ENCODE measurements around the gene SCAF4.

Gene SCAF4

DNA sequence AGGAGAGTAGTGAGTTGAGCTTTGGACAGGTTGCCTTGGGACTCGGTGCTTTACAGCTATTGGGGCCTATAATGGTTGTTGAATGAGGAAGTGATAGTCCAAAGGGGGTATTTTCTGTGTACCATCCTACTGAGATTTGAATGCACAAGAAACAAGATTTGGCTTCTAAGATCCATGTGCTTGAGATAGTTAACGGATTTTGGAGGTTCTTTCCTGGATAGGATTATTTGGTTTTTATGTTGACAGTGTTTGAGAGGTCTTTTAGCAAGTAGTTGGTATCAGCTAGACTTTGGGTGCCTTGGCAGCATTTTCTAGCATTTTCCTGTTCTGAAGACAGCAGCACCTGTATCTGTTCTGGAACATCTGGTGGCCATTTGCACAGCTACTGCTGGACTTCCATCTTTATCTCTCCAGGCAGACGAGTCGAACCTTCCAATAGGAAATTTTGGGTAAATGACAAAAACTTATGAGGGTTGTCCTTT, 3.6 kb upstream of the SCAF4 start:
- DNase-seq = no peak

DNA sequence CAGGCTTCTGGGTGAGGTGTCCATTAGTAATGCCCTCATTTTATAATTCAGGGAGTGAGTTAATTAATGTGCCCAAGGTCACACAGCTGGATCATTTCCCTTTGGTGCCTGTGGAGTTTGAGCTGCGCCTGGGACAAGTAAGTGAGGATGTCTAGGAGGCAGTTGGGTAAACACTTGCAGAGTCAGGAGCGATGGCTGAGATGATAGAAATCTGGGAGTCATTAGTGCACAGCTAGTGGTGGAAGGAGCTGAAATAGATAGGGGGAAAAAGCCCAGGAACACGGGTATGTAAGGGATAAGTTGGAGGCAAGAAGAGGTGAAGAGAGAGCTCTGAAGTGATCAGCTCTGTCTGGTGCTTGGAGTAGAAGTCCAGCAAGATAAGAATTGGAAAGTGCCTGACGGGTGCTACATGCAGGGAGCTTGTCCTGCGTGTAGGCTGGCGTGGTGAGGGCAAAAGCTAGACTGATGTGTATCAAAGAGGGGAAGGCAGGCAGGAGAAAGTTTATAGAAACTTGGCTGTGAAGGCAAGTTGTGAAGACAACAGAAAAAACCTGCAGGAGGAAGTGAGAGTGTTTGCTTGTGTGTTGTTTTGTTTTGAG, 1.7 kb upstream of the SCAF4 start:
- DNase-seq = no peak

DNA sequence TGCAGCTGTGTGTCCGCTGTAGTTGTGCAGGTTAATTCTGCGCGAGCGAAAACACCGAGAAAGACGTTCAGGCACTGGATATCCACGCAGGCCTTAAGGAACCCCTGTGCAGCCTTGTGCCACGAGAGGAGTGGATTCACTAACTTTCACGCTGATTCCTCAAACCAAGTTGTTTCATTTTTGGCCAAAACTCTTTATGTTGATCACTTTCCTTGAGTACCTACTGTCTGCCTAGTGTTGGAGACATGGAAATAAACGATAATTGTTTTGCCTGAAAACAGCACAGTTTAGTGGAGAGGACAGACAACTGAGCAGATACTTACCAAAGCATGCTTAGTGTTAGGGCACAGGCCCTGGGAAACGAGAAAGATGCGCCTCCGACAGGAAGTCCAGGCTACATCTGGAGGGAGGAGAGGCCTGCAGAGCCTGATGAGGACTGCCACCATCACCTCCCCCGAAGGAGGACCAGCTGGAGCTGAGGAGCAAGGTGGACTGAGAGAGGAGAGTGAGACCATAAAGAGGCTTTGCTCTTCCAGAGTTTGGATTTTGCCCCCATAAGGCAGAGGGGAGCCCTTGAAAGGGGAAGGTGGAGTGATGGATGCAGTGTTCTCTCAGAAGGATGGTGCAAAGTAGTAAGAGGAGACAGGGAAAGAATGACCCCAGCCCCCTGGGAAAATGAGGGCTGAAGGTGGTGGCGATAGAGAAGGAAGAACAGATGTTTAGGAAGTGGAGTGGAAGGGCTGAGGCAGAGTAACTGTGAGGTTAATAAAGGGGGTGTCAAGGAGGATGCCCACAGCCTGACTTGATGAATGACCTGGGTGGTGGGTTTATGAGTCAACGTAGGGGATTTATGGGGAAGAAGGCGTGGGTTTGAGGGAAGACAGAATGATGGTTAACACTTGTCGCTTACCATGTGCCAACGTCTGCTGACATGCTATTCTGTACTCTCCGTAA, 956 bp upstream of the SCAF4 start:
- peak; percentile 60 for DNase-seq

DNA sequence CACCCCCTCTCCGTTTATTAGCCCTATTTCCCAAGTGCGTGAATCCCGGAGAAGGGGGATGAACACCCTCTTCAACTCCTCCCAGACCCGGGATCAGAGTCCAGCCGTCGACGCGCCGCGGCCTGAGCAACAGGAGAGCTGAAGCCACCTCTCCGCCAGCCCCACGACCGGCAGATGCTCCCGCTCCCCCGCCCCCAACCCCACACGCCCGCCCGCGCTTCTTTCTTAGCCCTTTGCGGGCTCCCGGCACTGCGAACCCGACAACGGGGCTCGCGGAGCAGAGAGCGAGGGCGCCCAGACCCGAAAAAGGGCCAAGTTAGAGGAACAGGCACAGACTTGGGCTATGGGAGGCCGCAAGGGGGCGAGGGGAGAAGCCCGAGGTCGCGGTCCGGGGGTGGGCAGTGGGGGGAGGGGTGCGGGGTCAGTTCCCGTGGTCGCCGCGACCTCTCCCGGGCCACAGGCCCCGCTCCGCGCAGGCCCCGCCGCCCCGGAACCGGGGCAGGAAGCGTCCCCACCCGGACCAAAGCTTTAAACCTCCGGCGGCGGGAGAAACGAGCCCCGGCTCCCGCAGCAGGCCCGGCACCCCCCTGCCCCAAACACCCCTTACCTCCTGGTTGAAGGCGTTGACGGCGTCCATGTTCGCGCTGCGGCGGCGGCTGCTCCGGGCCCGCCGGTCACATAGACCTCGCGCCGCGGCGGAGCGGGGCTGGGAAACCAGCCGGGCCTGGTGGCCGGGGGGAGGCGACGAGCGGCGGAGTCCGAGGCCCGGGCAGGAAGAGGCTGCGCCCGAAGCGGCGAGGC, 662 bp downstream of the SCAF4 start:
- DNase-seq = peak; percentile 67

DNA sequence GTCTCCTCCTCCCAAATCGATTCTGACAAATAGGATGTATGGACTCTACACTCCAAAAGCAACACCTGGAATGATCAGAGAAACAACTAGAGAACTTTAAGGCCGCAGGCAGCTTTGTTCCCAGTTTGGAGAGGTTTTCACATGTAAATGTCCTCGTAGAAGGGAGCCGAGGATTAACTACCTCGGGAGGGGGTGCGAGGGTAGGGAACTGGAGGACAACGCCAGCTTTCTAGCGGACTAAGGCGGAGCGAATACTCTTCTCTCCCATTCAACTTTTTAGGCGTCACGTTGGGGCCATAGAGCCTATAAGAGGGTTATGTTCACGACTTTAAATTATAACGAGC, 1.2 kb downstream of the SCAF4 start:
- DNase-seq = peak; percentile 48

DNA sequence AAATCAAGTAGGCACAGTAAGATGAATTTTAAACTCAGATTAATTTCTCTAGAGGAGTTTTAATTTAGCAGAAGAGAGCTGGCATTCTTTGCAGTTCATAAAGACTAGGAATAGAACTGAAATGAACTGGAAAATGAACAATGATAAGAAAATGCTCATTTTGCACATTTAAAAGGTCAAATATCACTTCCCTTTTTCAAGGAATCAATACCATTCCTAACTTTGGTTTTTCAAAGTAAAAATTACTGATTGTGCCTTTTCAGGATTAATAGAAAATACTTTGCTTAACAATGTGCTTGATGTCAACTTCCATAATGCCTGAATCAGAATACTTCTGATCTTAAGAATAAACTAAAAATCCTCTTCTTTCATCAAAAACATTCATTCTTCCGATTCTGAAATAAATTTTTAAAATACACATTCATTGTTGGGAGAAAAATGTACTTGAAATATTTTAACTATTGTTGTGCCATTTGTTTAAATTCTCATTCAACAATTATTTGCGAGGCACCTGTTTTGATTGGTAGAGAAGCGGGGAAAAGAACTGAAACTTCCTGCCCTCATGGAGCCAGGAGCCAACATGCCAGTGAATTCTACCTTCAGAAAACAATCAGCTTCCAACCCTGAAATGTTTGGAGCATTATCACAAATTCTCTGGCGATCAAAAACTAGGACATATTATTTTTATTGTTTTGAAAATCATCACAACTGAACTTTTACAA, 2.1 kb downstream of the SCAF4 start:
- DNase-seq = no peak

DNA sequence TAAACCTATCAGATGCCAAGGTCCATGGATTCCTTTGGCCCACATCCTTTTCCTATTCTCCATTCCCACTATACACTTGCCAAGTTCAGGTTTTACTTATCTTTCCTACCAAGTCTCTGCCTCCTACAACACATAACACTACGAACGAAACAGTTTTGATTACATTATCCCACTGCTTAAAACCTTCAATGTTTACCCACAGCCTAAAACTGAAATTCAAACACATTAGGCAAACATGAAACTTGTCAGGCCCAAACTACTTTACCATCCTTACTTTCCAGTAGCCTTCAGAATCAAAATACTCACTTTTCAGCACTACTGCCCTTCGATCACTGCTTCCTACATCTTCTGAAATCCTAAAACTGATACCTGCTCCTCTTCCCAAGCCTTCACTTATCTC, 3.0 kb downstream of the SCAF4 start:
- DNase-seq = no peak

DNA sequence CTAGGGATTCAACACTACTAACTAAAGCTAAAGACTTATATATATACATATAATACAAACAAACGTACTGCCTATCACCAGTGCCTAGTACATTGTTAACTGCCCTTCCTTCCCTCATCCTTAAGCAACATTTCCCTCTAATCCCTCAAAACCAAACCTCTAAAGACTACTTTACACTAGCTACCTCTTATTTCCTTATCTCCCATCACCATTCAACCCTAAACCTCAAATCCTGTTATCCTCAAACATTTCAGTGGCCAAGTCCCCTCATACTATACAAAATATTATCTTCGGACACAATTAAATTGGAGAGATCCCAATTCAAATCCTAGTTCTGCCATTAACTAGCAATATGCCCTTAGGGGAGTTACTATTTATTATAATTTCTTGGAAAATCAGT, 3.7 kb downstream of the SCAF4 start:
- no peak for DNase-seq

DNA sequence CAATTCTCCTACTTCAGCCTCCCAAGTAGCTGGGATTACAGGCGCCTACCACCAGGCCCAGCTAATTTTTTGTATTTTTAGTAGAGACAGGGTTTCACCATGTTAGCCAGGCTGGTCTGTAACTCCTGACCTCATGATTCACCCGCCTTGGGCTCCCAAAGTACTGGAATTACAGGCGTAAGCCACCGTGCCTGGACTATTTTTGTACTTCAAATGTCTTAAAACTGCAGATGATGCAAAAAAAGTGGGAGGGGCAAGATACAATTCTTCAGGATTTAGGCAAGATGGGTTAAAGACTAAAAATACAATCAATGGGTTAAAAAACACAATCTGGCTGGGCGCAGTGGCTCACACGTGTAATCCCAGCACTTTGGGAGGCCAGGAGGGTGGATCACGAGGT, 4.7 kb downstream of the SCAF4 start:
- no peak for DNase-seq

DNA sequence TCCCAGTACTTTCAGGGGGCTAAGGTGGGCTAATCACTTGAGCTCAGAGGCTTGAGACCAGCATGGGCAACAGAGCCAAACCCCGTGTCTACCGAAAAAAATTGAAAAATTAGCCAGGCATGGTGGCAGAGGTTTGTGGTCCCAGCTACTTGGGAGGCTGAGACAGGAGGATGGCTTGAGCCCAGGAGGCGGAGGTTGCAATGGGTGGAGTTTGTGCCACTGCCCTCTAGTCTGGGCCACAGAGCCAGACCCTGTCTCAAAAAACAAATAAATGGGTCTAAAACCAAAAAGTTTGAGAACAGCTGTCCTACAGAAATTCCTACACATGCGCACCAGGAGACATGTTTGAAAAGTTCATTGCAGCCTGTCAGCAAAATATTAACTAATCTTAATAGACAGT, 5.5 kb downstream of the SCAF4 start:
- no peak for DNase-seq

DNA sequence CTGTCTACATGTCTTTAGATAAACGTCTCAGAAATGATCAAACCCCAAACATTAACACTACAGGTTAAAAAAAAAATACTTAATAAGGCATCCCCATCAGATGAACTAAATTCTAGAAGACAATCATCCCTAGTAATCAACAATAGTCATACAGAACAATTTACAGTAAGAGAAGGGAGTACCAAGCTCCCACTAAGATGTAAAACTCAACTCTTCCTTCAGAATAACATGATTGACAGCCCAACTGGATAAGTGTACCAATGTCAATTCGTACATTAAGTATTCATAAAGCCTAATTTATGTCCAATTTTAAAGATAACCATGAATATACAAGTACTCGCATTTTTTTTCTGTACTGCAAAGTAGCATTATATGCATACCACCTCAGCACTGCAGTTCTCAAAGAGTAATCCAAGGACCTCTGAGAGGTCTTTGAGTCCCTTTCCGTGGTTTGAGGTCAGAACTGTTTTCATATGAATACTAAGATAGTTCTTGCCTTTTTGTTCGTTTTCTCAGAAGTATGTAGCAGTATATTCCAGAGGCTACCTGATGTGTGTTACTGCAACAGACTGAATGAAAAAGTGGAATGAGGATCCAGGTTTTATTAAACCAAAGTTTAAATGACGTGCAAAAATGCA, 6.6 kb downstream of the SCAF4 start:
- no peak for DNase-seq

DNA sequence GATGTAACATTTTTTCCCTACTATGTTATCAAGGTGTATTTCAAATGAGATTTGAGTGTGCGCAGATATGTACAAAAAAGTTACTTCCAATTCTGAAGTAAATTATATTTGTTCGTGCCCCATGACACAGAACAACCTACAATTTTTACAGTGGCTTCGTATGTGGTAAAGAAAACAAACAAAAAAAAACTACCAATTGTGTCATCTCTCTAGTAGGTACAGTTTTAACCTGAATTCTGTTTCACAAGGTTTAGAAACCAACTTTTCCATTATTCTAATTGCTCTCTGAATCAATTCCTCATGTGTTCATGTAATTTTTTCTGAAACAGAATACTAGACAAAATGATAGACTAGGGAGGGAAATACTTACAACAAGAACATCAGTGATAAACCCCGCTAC, 7.4 kb downstream of the SCAF4 start:
- DNase-seq = no peak

DNA sequence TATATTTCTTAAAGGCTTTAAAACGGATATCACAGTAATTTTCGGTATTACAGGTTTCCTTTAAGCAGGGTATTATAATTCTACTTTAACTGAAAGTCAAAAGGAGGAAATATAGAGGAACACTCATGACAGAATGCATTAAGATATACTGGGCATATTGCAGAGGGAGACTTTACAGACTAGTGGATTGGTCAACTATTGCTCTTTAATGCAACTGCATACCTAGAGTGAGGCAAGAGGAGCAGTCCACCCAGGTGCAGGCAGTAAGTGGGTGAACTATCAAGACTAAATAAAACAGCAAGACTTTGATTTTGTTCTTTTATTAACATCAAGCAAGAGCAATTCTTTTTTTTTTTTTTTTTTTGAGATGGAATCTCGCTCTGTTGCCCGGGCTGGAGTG, 10.5 kb downstream of the SCAF4 start:
- DNase-seq = no peak

DNA sequence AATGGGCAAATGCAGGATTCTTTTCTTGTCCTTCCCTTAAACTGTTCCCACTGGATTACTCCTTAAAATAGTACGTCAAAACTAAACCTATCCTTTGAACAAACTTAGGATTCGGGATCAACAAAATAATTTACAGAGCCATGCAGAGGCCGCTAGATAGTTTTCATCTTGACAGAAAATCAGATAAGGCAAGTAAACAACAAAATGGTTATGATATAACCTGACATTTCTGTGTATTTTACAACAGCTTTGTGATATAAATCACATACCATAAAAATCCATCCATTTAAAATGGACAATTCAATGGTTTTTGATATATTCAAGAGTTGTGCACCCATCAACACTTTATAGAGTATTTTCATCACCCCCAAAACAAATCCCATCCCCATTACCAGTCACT, 11.2 kb downstream of the SCAF4 start:
- no peak for DNase-seq

DNA sequence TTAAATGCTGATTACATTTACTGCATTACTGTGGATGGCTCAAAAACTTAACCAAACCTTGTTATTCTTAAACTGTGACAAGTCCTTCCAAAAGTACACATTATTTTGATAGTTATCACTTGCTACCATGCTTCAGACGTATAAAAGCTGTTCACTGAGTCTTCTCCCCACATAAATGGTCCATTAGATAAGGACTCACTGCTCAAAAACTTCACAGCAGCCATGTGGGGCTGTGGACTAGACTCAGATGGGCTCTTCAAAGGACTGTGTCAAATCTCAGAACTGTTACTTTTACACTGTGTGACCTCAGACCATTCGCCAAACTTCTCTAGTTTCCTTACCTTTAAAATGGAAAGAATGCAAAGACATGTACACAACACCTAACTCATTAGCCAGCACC, 11.6 kb downstream of the SCAF4 start:
- DNase-seq = no peak

DNA sequence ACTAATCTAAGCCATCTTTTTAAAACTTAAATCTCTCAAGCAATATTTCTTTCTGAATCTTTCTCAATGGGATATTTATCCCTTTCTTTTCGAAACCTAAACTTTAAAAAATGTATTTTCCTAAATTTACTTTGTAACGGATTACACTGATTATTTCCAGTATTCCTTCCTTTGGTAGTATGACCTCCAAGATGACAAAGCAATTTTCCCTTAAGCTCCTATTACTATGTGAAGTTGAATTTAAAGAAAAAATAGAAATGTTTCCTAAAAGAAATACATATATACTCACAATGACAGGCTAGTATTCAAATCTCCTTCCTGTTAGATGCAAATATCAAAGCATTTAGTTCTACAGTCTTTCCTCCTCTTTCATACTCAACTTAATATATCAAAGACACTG, 15.8 kb downstream of the SCAF4 start:
- DNase-seq = no peak

DNA sequence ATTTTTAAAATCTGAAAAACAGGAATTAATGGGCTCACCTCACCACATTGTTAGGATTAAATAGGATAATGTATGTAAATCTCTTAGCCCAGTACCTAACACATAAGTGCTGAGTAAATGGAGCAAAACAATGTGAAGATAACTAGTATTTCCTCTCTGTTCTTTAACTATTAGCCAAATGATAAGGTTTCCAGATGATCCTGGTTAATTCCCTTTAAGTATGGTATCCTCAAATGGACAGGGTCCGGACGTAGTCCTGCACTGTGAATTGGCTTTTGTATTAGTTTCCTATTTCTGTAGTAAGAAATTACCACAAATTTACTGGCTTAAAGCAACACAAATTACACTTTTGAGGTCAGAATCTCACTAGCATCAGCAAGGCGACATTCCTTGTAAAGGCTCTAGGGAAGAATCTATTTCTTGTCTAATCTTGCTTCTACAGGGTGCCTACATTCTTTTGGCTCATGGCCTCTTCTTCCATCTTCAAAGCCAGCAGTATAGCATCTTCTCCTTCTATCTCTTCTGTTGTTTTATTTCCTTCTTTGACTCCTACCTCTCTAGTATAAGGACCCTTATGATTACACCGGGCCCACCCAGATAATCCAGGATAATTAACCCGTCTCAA, 17.1 kb downstream of the SCAF4 start:
- no peak for DNase-seq

DNA sequence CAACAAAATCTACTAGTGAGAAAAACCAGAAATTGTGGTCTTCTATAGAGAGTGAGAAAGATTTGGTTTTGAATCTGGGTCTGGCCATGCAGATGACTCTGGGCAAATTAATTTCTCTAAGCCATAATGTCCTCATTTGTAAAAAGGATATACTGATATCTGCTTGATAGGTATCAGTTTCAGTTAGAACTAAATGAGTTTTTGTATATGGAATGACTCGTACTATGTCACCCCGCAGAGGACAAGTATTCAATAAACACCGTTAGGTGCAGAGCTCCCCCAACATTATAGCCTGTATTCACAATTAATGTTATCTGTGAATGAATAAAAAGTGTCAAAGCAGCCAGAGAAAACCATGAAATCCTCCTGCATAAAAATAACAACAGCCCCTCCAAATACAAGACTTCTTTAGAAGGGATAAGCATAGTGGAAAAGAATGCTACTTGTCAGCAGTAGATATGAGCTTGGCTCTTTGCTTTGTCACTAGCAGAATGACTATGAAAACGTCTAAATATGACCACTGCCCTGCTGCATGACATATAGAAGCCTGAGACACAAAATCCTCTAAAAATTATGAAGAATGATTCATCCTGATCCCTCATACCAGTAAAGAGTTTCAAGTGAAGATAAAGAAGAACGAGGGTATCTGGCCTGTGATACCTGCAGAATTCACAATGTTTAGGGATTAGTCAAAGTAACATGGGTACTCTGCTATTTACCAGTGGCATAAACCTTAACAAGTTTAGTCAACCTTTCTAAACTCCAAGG, 17.8 kb downstream of the SCAF4 start:
- peak; percentile 4 for DNase-seq

DNA sequence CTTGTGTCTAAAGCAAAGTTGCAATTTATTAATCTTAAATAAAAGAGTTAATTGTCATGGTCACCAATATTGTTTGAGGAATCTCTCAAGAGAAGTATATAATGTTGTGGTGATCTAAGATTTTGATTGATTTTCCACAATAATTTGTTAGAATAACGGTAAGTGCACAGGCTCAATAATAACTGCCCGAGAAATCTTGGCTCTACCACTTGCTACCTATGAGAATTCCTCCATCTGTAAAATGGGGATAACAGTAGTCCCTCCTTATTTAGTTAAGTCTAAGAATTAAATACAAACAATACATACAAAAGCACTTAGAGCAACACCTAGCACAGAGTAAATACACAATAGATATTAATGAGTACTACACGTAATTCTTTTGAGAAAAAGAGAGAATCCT, 18.8 kb downstream of the SCAF4 start:
- no peak for DNase-seq

DNA sequence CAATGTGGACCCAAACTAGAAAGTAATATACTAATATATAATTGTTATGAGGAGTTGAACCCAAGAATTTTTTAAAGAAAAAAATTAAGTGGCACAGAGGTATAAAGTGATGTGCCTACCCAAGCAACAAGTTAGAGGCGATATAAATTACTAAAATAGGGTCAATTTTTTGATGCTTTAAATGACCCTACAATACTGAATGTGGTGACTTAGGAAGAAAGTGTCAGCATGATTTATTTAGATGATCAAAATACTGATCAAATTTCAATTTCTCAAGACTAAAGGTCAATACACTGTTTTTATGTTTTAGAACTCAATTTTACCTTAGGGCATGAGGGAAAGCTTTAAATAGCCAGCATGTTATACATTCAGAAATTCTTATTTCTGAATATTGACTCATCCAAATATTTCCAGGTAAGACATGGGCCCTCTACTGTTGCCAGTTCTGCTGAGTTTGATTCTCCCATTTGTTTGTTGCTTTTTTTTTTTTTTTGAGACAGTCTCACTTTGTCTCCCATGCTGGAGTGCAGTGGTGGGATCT, 20.1 kb downstream of the SCAF4 start:
- DNase-seq = no peak

DNA sequence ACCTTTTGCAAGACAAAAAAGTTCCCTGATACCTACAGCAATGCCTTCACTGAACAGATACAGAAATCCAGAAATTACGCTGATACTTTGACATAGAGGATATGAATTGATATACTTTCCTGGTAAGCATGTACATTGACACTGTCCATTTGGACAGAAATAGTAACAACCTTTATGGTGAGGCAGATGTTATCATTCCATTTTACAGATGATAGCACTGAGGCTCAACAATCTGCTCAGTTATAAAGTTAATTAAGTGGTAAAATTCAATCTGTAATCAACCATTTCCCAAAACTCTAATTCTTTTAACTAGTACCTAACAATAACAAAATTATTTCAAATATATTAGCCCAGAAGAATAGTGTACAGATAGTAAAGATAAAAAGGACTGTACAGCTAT, 20.6 kb downstream of the SCAF4 start:
- DNase-seq = no peak
